HEK293 (cell line): ENCODE results near the gene DNAAF5.

Experiments used
- ZNF426 ChIP-seq: fragments of 450-650 bp; formaldehyde crosslinking; IDR thresholded peaks from 2 replicates; pipeline ENCODE4 v1.5.1; 2017; ENCODE audit warnings: missing biosample characterization, missing genetic modification characterization, mild to moderate bottlenecking, inconsistent platforms, moderate library complexity
- ZNF544 ChIP-seq: fragments of 450-650 bp; formaldehyde crosslinking; IDR thresholded peaks from 2 replicates; pipeline ENCODE4 v1.5.0; 2017; ENCODE audit warnings: missing biosample characterization, missing genetic modification characterization
- TF ChIP-seq, protein P1 (sequence below): fragments of 450-650 bp; formaldehyde crosslinking; IDR thresholded peaks from 2 replicates; pipeline ENCODE4 v1.5.1; 2016; ENCODE audit warnings: missing biosample characterization, missing genetic modification characterization

DNA sequence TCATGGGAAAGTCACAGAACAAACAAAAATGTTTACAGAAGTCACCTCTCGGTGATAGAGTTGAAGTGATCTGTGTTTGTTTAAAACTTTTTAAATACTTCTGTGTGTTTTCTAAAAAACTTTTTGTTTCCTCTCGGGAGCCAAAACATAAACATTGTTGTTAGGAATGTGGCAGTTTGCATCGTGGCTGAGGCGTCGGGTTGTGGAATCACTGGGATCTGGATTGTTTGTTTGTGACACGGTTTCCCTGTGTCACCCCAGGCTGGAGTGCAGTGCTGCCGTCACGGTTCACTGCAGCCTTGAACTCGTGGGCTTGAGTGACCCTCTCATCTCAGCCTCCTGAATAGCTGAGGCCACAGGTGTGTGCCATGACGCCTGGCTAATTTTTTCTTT, 76.7 kb downstream of the DNAAF5 start:
- TF ChIP-seq ZNF426 (tag by site-specific recombination) (no peak), ZNF544 (tag by site-specific recombination) (no peak)
- TF ChIP-seq, protein P1, sequence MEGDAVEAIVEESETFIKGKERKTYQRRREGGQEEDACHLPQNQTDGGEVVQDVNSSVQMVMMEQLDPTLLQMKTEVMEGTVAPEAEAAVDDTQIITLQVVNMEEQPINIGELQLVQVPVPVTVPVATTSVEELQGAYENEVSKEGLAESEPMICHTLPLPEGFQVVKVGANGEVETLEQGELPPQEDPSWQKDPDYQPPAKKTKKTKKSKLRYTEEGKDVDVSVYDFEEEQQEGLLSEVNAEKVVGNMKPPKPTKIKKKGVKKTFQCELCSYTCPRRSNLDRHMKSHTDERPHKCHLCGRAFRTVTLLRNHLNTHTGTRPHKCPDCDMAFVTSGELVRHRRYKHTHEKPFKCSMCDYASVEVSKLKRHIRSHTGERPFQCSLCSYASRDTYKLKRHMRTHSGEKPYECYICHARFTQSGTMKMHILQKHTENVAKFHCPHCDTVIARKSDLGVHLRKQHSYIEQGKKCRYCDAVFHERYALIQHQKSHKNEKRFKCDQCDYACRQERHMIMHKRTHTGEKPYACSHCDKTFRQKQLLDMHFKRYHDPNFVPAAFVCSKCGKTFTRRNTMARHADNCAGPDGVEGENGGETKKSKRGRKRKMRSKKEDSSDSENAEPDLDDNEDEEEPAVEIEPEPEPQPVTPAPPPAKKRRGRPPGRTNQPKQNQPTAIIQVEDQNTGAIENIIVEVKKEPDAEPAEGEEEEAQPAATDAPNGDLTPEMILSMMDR (tag by site-specific recombination) = no peak
